Aortic smooth muscle cell (primary cell): ENCODE data around the gene ZDHHC21. TPM values are rescaled to one million over a fixed set of nuclear protein-coding genes. Genes with fewer than 3 reads are reported as not detected.

Experiments used
- total RNA-seq: library from RNA; depleted of rRNA; stranded (reverse); fragments of >200 nt; gene quantifications from 2 replicates; pipeline ENCODE4 v1.2.3, GENCODE V29; 2014

The ZDHHC21 gene, protein sequence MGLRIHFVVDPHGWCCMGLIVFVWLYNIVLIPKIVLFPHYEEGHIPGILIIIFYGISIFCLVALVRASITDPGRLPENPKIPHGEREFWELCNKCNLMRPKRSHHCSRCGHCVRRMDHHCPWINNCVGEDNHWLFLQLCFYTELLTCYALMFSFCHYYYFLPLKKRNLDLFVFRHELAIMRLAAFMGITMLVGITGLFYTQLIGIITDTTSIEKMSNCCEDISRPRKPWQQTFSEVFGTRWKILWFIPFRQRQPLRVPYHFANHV
- 11.6 and 12.2 TPM in 2 replicates for total RNA-seq

DNA sequence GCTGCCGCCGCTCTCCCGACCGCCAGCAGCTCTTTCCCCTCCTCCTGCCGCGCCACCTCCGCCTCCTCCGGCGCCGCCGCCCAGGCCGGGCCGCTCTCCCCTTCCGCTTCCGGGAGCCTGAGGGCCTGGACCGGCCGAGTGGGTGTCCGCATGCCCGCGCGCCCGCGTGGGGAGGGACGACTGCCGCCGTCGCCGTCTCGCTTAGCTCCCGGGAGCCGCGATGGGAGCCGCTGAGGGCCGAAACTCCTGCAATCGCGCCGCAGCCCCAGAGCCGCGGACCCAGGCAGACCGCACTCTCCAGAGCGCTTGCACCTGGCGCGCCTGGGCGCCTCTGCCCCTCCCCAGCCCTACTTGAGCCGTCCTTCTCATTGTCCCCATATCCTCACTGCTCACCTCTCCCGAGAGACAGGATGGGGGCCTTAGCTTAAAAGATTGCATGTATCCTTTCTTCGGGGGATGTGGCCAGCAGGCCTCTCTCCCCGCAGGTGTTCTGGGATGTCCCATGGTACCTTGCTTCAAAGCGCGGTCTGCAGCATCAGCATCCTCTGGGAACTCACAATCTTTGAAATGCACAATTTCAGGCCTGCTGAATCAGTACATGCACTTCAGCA is at the start of gene ZDHHC21:
TSS of gene ZDHHC21 (minus strand) at position 182 of the 611 bp plus-strand sequence. CDS start 19,092 bp downstream, outside the sequence.

DNA sequence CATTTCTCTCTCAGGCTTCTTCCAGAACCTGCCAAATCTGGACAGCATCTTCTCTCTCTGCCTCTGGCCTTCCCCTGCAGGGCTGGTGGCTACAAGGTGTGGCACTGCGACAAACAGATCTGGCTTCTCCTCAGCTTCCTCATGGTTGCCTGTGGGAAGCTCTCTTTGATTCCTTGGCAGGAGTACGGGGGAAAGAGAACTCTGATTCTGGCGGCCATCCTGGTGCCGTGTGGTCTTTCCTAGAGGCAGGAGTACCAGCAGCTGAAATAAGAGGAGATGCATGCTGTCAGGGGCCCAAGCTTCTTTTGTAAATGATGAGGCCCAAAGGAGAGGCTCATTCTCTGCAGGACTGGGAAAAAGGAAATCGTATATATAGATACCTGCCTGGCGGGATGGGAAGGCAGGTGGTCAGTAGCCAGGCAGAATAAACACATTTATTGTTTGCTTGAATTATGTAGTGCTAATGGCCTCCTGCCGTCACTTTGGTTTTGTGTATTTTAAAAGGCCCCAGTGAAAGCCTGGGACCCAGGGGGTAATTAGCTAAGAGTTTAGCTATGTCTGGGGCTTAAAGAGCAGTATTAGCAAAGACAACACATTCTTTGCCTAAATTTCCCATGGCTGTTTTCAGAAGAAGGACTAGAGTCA is 29.3 kb upstream of the ZDHHC21 start, which contains the start of gene CER1:
TSS of gene CER1 (minus strand) at position 343 of the 645 bp plus-strand sequence. CDS start at position 282, 61 bp downstream.

Other genes with a start within 250 kb of the ZDHHC21 start
- gene CER1, start 29.3 kb upstream of the ZDHHC21 start, total RNA-seq: not detected in 2 replicates
- gene FREM1, start 217.0 kb upstream of the ZDHHC21 start, total RNA-seq: 0.13 and 0.56 TPM in 2 replicates